ENCODE results near the gene SF3B1.

GRCh38 chr2:197398913-197399312, 35.9 kb downstream of the SF3B1 start:
- no peak for TF ChIP-seq CTCF (IDR thresholded peaks at IDR 0.05; ENCODE audit: insufficient read depth, low read depth, low read length)
- TF ChIP-seq EZH2 (IDR thresholded peaks at IDR 0.05; ENCODE audit: insufficient read depth, low read length) = no peak

Data from astrocyte (in vitro differentiated cells and primary cell).